ENCODE results near the gene THRSP.

The THRSP gene

GRCh38 chr11:78062671-78063070, 990 bp upstream of the THRSP start:
- peaks cover 3 to 4% of the 10 kb centered on the region in 2 donors for H3K36me3 ChIP-seq (ENCODE audit: control insufficient read depth in 2 of 2, insufficient read depth in 2 of 2, low read length in 2 of 2)
- no peak overlapping the region for H3K9ac ChIP-seq (ENCODE audit: low read depth in 1 of 2, low read length in 2 of 2)
- no peak overlapping the region for H3K4me3 ChIP-seq (ENCODE audit: low read length in 2 of 2)
- no peaks in the 10 kb centered on the region for H3K27me3 ChIP-seq (ENCODE audit: control insufficient read depth in 2 of 2, insufficient read depth in 2 of 2, low read length in 2 of 2)
- H3K4me1 ChIP-seq (ENCODE audit: control insufficient read depth in 2 of 2, insufficient read depth in 2 of 2, low read length in 2 of 2) = no peaks in the 10 kb centered on the region
- no peaks in the 10 kb centered on the region for H3K9me3 ChIP-seq (ENCODE audit: control insufficient read depth in 2 of 2, low read length in 2 of 2)
- H3K27ac ChIP-seq (ENCODE audit: low read depth in 2 of 2, low read length in 2 of 2) = no peak overlapping the region

- Histone ChIP-seq H3K27ac (ENCODE audit: low read depth in 2 of 2, low read length in 2 of 2) (no peak overlapping the region), H3K4me3 (ENCODE audit: low read length in 2 of 2) (no peak overlapping the region), H3K9ac (ENCODE audit: low read depth in 1 of 2, low read length in 2 of 2) (no peak overlapping the region), H3K9me3 (ENCODE audit: control insufficient read depth in 2 of 2, low read length in 2 of 2) (no peaks in the 10 kb centered on the region), H3K4me1 (ENCODE audit: control insufficient read depth in 2 of 2, insufficient read depth in 2 of 2, low read length in 2 of 2) (no peaks in the 10 kb centered on the region), H3K27me3 (ENCODE audit: control insufficient read depth in 2 of 2, insufficient read depth in 2 of 2, low read length in 2 of 2) (no peaks in the 10 kb centered on the region), H3K36me3 (ENCODE audit: control insufficient read depth in 2 of 2, insufficient read depth in 2 of 2, low read length in 2 of 2) (peaks cover 18 to 19% of the 10 kb centered on the region in 2 donors)
Observed at GRCh38 chr11:78065203-78065602, 1.5 kb downstream of the THRSP start.

GRCh38 chr11:78066471-78066870, 2.8 kb downstream of the THRSP start:
- H3K4me3 ChIP-seq (ENCODE audit: low read length in 2 of 2) = no peak overlapping the region
- no peaks in the 10 kb centered on the region for H3K9me3 ChIP-seq (ENCODE audit: control insufficient read depth in 2 of 2, low read length in 2 of 2)
- no peak overlapping the region for H3K27ac ChIP-seq (ENCODE audit: low read depth in 2 of 2, low read length in 2 of 2)
- no peak overlapping the region for H3K9ac ChIP-seq (ENCODE audit: low read depth in 1 of 2, low read length in 2 of 2)
- peaks cover 27 to 30% of the 10 kb centered on the region in 2 donors for H3K36me3 ChIP-seq (ENCODE audit: control insufficient read depth in 2 of 2, insufficient read depth in 2 of 2, low read length in 2 of 2)
- no peaks in the 10 kb centered on the region for H3K27me3 ChIP-seq (ENCODE audit: control insufficient read depth in 2 of 2, insufficient read depth in 2 of 2, low read length in 2 of 2)
- no peaks in the 10 kb centered on the region for H3K4me1 ChIP-seq (ENCODE audit: control insufficient read depth in 2 of 2, insufficient read depth in 2 of 2, low read length in 2 of 2)

GRCh38 chr11:78067704-78068103, 4.0 kb downstream of the THRSP start:
- H3K4me1 ChIP-seq (ENCODE audit: control insufficient read depth in 2 of 2, insufficient read depth in 2 of 2, low read length in 2 of 2) = no peaks in the 10 kb centered on the region
- no peaks in the 10 kb centered on the region for H3K27me3 ChIP-seq (ENCODE audit: control insufficient read depth in 2 of 2, insufficient read depth in 2 of 2, low read length in 2 of 2)
- H3K27ac ChIP-seq (ENCODE audit: low read depth in 2 of 2, low read length in 2 of 2) = no peak overlapping the region
- peaks cover 35 to 38% of the 10 kb centered on the region in 2 donors for H3K36me3 ChIP-seq (ENCODE audit: control insufficient read depth in 2 of 2, insufficient read depth in 2 of 2, low read length in 2 of 2)
- H3K4me3 ChIP-seq (ENCODE audit: low read length in 2 of 2) = no peak overlapping the region
- H3K9ac ChIP-seq (ENCODE audit: low read depth in 1 of 2, low read length in 2 of 2) = no peak overlapping the region
- H3K9me3 ChIP-seq (ENCODE audit: control insufficient read depth in 2 of 2, low read length in 2 of 2) = no peaks in the 10 kb centered on the region

- no peak overlapping the region for H3K4me3 ChIP-seq (ENCODE audit: low read length in 2 of 2)
- H3K36me3 ChIP-seq (ENCODE audit: control insufficient read depth in 2 of 2, insufficient read depth in 2 of 2, low read length in 2 of 2) = peaks cover 35 to 38% of the 10 kb centered on the region in 2 donors
- no peak overlapping the region for H3K9ac ChIP-seq (ENCODE audit: low read depth in 1 of 2, low read length in 2 of 2)
Observed at GRCh38 chr11:78069465-78069864, 5.8 kb downstream of the THRSP start.

GRCh38 chr11:78070621-78071020, 7.0 kb downstream of the THRSP start:
- H3K36me3 ChIP-seq (ENCODE audit: control insufficient read depth in 2 of 2, insufficient read depth in 2 of 2, low read length in 2 of 2) = peaks cover 35 to 38% of the 10 kb centered on the region in 2 donors

More at GRCh38 chr11:78069465-78069864, 5.8 kb downstream of the THRSP start:
- Histone ChIP-seq H3K9me3 (ENCODE audit: control insufficient read depth in 2 of 2, low read length in 2 of 2) (no peaks in the 10 kb centered on the region), H3K27me3 (ENCODE audit: control insufficient read depth in 2 of 2, insufficient read depth in 2 of 2, low read length in 2 of 2) (no peaks in the 10 kb centered on the region), H3K4me1 (ENCODE audit: control insufficient read depth in 2 of 2, insufficient read depth in 2 of 2, low read length in 2 of 2) (no peaks in the 10 kb centered on the region), H3K27ac (ENCODE audit: low read depth in 2 of 2, low read length in 2 of 2) (no peak overlapping the region)

GRCh38 chr11:78071717-78072116, 8.1 kb downstream of the THRSP start:
- H3K27ac ChIP-seq (ENCODE audit: low read depth in 2 of 2, low read length in 2 of 2) = no peak overlapping the region
- H3K27me3 ChIP-seq (ENCODE audit: control insufficient read depth in 2 of 2, insufficient read depth in 2 of 2, low read length in 2 of 2) = no peaks in the 10 kb centered on the region
- peaks cover 35 to 38% of the 10 kb centered on the region in 2 donors for H3K36me3 ChIP-seq (ENCODE audit: control insufficient read depth in 2 of 2, insufficient read depth in 2 of 2, low read length in 2 of 2)
- H3K9me3 ChIP-seq (ENCODE audit: control insufficient read depth in 2 of 2, low read length in 2 of 2) = no peaks in the 10 kb centered on the region
- peaks cover 2 to 6% of the 10 kb centered on the region in 2 donors for H3K4me1 ChIP-seq (ENCODE audit: control insufficient read depth in 2 of 2, insufficient read depth in 2 of 2, low read length in 2 of 2)
- H3K9ac ChIP-seq (ENCODE audit: low read depth in 1 of 2, low read length in 2 of 2) = no peak overlapping the region
- H3K4me3 ChIP-seq (ENCODE audit: low read length in 2 of 2) = no peak overlapping the region

More at GRCh38 chr11:78070621-78071020, 7.0 kb downstream of the THRSP start:
- no peak overlapping the region for H3K9ac ChIP-seq (ENCODE audit: low read depth in 1 of 2, low read length in 2 of 2)
- no peak overlapping the region for H3K27ac ChIP-seq (ENCODE audit: low read depth in 2 of 2, low read length in 2 of 2)
- H3K4me3 ChIP-seq (ENCODE audit: low read length in 2 of 2) = no peak overlapping the region
- no peaks in the 10 kb centered on the region for H3K27me3 ChIP-seq (ENCODE audit: control insufficient read depth in 2 of 2, insufficient read depth in 2 of 2, low read length in 2 of 2)
- no peaks in the 10 kb centered on the region for H3K9me3 ChIP-seq (ENCODE audit: control insufficient read depth in 2 of 2, low read length in 2 of 2)
- H3K4me1 ChIP-seq (ENCODE audit: control insufficient read depth in 2 of 2, insufficient read depth in 2 of 2, low read length in 2 of 2) = no peaks in the 10 kb centered on the region

- H3K27me3 ChIP-seq (ENCODE audit: control insufficient read depth in 2 of 2, insufficient read depth in 2 of 2, low read length in 2 of 2) = no peaks in the 10 kb centered on the region
- H3K9me3 ChIP-seq (ENCODE audit: control insufficient read depth in 2 of 2, low read length in 2 of 2) = no peaks in the 10 kb centered on the region
- H3K4me1 ChIP-seq (ENCODE audit: control insufficient read depth in 2 of 2, insufficient read depth in 2 of 2, low read length in 2 of 2) = peaks cover 4 to 10% of the 10 kb centered on the region in 2 donors
- no peak overlapping the region for H3K9ac ChIP-seq (ENCODE audit: low read depth in 1 of 2, low read length in 2 of 2)
- H3K27ac ChIP-seq (ENCODE audit: low read depth in 2 of 2, low read length in 2 of 2) = no peak overlapping the region
- peaks cover 34 to 36% of the 10 kb centered on the region in 2 donors for H3K36me3 ChIP-seq (ENCODE audit: control insufficient read depth in 2 of 2, insufficient read depth in 2 of 2, low read length in 2 of 2)
- H3K4me3 ChIP-seq (ENCODE audit: low read length in 2 of 2) = no peak overlapping the region
Observed at GRCh38 chr11:78072455-78072854, 8.8 kb downstream of the THRSP start.

- H3K27ac ChIP-seq (ENCODE audit: low read depth in 2 of 2, low read length in 2 of 2) = no peak overlapping the region
- peaks cover 13 to 14% of the 10 kb centered on the region in 2 donors for H3K4me1 ChIP-seq (ENCODE audit: control insufficient read depth in 2 of 2, insufficient read depth in 2 of 2, low read length in 2 of 2)
- peaks cover 19 to 21% of the 10 kb centered on the region in 2 donors for H3K36me3 ChIP-seq (ENCODE audit: control insufficient read depth in 2 of 2, insufficient read depth in 2 of 2, low read length in 2 of 2)
- H3K9ac ChIP-seq (ENCODE audit: low read depth in 1 of 2, low read length in 2 of 2) = no peak overlapping the region
- H3K4me3 ChIP-seq (ENCODE audit: low read length in 2 of 2) = no peak overlapping the region
- H3K27me3 ChIP-seq (ENCODE audit: control insufficient read depth in 2 of 2, insufficient read depth in 2 of 2, low read length in 2 of 2) = no peaks in the 10 kb centered on the region
- no peaks in the 10 kb centered on the region for H3K9me3 ChIP-seq (ENCODE audit: control insufficient read depth in 2 of 2, low read length in 2 of 2)
Observed at GRCh38 chr11:78074756-78075155, 11.1 kb downstream of the THRSP start.

GRCh38 chr11:78076733-78077403, 13.2 kb downstream of the THRSP start:
- H3K27me3 ChIP-seq (ENCODE audit: control insufficient read depth in 2 of 2, insufficient read depth in 2 of 2, low read length in 2 of 2) = no peaks in the 10 kb centered on the region
- H3K27ac ChIP-seq (ENCODE audit: low read depth in 2 of 2, low read length in 2 of 2) = no peak overlapping the region
- no peak overlapping the region for H3K9ac ChIP-seq (ENCODE audit: low read depth in 1 of 2, low read length in 2 of 2)
- peaks cover 4% of the 10 kb centered on the region in 2 donors for H3K36me3 ChIP-seq (ENCODE audit: control insufficient read depth in 2 of 2, insufficient read depth in 2 of 2, low read length in 2 of 2)
- H3K4me1 ChIP-seq (ENCODE audit: control insufficient read depth in 2 of 2, insufficient read depth in 2 of 2, low read length in 2 of 2) = peaks cover 13 to 14% of the 10 kb centered on the region in 2 donors
- H3K9me3 ChIP-seq (ENCODE audit: control insufficient read depth in 2 of 2, low read length in 2 of 2) = no peaks in the 10 kb centered on the region
- H3K4me3 ChIP-seq (ENCODE audit: low read length in 2 of 2) = peak overlapping the region in 1 of 2 donors; percentile 9

All from mucosa of rectum (tissue), 2 donors.